ENCODE measurements around the gene EPHA5.

EPHA5 gene

GRCh38 chr4:65635051-65635821 is 35.1 kb downstream of the EPHA5 start:
- no peak for DNase-seq (ENCODE audit: extremely low spot score, insufficient read length, low read depth)
- no peak for FAIRE-seq

GRCh38 chr4:65624651-65625050 is 45.6 kb downstream of the EPHA5 start:
- DNase-seq (ENCODE audit: extremely low spot score, insufficient read length, low read depth): no peak
- FAIRE-seq: no peak

GRCh38 chr4:65623506-65623905 is 46.8 kb downstream of the EPHA5 start:
- FAIRE-seq (no peak), DNase-seq (ENCODE audit: extremely low spot score, insufficient read length, low read depth) (no peak)

- DNase-seq (ENCODE audit: extremely low spot score, insufficient read length, low read depth) (no peak), FAIRE-seq (no peak)
Observed at GRCh38 chr4:65617416-65617815, 52.9 kb downstream of the EPHA5 start.

- DNase-seq (ENCODE audit: extremely low spot score, insufficient read length, low read depth): no peak
- no peak for FAIRE-seq
Observed at GRCh38 chr4:65604515-65604914, 65.8 kb downstream of the EPHA5 start.

GRCh38 chr4:65600656-65601055 is 69.6 kb downstream of the EPHA5 start:
- DNase-seq (ENCODE audit: extremely low spot score, insufficient read length, low read depth) (no peak), FAIRE-seq (no peak)

GRCh38 chr4:65599340-65599739 is 70.9 kb downstream of the EPHA5 start:
- FAIRE-seq (no peak), DNase-seq (ENCODE audit: extremely low spot score, insufficient read length, low read depth) (no peak)

GRCh38 chr4:65597697-65598096 is 72.6 kb downstream of the EPHA5 start:
- FAIRE-seq: no peak
- DNase-seq (ENCODE audit: extremely low spot score, insufficient read length, low read depth): no peak

GRCh38 chr4:65592089-65592488 is 78.2 kb downstream of the EPHA5 start:
- DNase-seq (ENCODE audit: extremely low spot score, insufficient read length, low read depth) (no peak), FAIRE-seq (no peak)

GRCh38 chr4:65589921-65590320 is 80.4 kb downstream of the EPHA5 start:
- DNase-seq (ENCODE audit: extremely low spot score, insufficient read length, low read depth): no peak
- no peak for FAIRE-seq

GRCh38 chr4:65589331-65589730 is 81.0 kb downstream of the EPHA5 start:
- no peak for FAIRE-seq
- DNase-seq (ENCODE audit: extremely low spot score, insufficient read length, low read depth): no peak

- no peak for DNase-seq (ENCODE audit: extremely low spot score, insufficient read length, low read depth)
Observed at GRCh38 chr4:65580551-65580950, 89.7 kb downstream of the EPHA5 start.

GRCh38 chr4:65566473-65566872 is 103.8 kb downstream of the EPHA5 start:
- FAIRE-seq (no peak), DNase-seq (ENCODE audit: extremely low spot score, insufficient read length, low read depth) (no peak)

More at GRCh38 chr4:65580551-65580950, 89.7 kb downstream of the EPHA5 start:
- FAIRE-seq: no peak

GRCh38 chr4:65561164-65561563 is 109.1 kb downstream of the EPHA5 start:
- no peak for FAIRE-seq
- no peak for DNase-seq (ENCODE audit: extremely low spot score, insufficient read length, low read depth)

GRCh38 chr4:65559270-65559669 is 111.0 kb downstream of the EPHA5 start:
- DNase-seq (ENCODE audit: extremely low spot score, insufficient read length, low read depth) (no peak), FAIRE-seq (no peak)

- no peak for DNase-seq (ENCODE audit: extremely low spot score, insufficient read length, low read depth)
- no peak for FAIRE-seq
Observed at GRCh38 chr4:65552057-65552456, 118.2 kb downstream of the EPHA5 start.

- FAIRE-seq (no peak), DNase-seq (ENCODE audit: extremely low spot score, insufficient read length, low read depth) (no peak)
Observed at GRCh38 chr4:65550500-65550899, 119.8 kb downstream of the EPHA5 start.

GRCh38 chr4:65546882-65547416 is 123.3 kb downstream of the EPHA5 start:
- FAIRE-seq: no peak

GRCh38 chr4:65538571-65538970 is 131.7 kb downstream of the EPHA5 start:
- DNase-seq (ENCODE audit: extremely low spot score, insufficient read length, low read depth) (no peak), FAIRE-seq (no peak)

More at GRCh38 chr4:65546882-65547416, 123.3 kb downstream of the EPHA5 start:
- no peak for DNase-seq (ENCODE audit: extremely low spot score, insufficient read length, low read depth)

GRCh38 chr4:65535113-65535512 is 135.2 kb downstream of the EPHA5 start:
- DNase-seq (ENCODE audit: extremely low spot score, insufficient read length, low read depth) (no peak), FAIRE-seq (no peak)

- FAIRE-seq: no peak
- no peak for DNase-seq (ENCODE audit: extremely low spot score, insufficient read length, low read depth)
Observed at GRCh38 chr4:65521666-65522065, 148.6 kb downstream of the EPHA5 start.

- DNase-seq (ENCODE audit: extremely low spot score, insufficient read length, low read depth) (no peak), FAIRE-seq (no peak)
Observed at GRCh38 chr4:65515646-65516045, 154.6 kb downstream of the EPHA5 start.

Measured in GM18507 (cell line).